ENCODE results near the gene VSTM4.
A peak's percentile ranks its signal among the peaks of the same experiment; 100 is the strongest.

VSTM4 gene

GRCh38 chr10:49115015-49115795, at the start of gene VSTM4:
TSS of gene VSTM4 (minus strand) at chr10:49115522. CDS start at chr10:49115485, 37 bp downstream.
- peak; percentile 50 for DNase-seq

DNA sequence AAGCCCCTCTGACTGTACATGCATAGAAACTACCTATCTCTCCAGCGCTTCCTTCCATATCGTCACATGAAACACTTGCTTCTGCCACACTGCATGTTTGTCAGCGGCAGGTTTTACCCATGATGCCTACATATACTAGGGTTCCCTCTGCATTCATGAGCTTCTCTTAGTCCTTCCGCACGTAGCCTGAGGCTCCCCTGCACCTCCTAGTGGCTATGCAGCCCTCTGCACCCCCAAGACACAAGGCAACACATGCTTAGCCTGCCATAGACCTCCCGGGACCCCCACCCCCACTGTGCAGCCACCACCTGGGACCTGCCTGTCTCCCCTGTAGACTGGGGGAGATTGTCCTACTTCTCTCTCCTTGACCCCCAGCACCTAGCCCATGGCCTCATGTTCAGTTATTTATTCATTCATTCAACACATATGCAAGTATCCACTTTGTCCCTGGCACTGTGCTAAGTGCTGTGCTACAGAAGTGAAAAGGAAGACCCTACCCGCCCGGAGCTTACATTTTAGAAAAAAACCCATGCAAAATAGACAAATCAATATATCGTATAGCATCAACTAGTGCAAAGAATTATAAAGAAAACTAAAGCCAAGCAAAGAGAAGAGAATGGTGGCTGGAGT, 49.4 kb upstream of the VSTM4 start:
- peak; percentile 68 for DNase-seq

GRCh38 chr10:49163741-49164140, 48.4 kb upstream of the VSTM4 start:
- peak; percentile 28 for DNase-seq

GRCh38 chr10:49162761-49163310, 47.5 kb upstream of the VSTM4 start:
- DNase-seq, result peak; percentile 51

DNA sequence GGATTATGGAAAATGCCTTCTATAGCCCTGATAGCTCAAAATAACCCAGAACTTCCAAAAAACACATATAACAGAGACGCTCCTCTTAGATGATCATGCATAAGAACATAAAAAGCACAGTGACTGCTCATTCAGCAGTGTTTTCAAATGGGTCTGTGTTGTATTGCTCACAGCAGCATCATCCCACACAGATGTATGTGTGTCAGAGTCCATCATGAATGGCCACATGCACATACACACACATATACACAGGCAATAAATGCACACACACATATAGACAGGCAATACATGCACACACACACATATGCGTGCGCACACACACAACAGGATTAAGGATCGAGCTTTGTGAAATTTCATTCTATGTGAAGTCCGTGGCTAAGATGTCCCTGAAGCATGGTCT, 46.7 kb upstream of the VSTM4 start:
- no peak for DNase-seq

DNA sequence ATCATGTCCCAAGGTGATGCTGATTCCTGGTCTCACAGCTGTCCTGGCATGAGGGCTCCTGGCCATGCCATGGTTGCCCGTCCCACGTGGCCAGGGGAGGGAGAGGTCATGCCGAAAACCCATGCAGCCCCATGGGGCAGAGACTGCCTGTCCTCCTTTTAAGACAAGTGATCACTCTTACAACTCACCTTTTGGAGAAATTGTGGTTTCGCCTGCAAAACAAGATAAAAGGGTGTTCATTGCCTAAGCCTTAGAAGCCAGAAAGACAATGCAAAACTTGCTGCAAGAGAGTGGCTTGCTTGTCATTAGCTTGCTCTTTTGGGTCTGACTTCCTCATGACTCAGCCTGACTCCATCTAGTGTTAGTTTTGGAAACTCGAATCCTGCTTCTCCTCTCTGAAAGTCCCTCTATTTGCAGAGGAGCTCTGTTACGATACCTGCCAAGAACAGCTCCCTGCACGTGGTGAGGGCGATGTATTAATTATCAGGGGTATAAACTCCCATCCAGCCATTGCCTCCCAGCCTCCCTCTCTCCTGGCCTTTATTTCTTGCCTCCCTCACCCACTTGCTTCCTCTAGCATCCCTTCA, 46.2 kb upstream of the VSTM4 start:
- DNase-seq, result peak; percentile 26

DNA sequence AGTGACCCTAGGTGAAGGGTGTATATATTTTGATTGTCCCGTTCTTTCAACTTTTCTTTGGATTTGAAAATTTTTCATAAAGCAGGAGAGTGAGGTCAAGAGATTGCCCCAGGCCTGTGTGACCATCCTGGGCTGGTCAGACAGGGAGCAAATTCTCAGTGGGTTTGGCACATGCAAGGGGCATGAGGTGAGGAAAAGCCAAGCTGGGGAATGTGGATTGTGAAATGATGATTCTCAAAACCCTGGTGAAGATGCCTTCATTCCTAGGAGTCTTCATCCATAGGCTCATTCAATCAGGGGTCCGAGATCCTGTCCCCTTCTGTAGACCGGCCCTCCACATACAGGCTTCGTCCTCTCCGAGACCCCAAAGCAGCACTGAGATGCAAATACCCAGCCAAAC, 45.5 kb upstream of the VSTM4 start:
- no peak for DNase-seq

- no peak for DNase-seq
Measured at GRCh38 chr10:49160110-49160509, 44.8 kb upstream of the VSTM4 start.

GRCh38 chr10:49158915-49159314, 43.6 kb upstream of the VSTM4 start:
- DNase-seq, result no peak

DNA sequence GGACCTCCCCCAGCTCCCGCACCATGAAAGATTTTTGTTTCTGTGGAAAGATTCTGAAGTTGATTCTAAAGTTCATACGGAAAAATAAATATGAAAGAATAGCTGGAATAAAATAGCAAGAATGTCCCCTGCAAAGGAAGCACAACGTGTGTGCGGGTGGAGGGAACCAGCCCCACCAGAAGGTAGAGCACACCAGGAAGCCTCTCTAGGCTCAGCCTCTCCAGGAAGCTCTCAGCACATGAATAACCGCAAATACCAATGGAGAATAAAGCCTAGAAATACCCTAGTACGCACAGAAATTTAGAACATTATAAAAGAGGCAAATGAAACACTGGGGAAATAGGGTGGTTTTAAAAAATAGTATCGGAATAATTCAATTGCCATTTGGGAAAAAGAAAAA, 43.1 kb upstream of the VSTM4 start:
- DNase-seq, result peak; percentile 11

DNA sequence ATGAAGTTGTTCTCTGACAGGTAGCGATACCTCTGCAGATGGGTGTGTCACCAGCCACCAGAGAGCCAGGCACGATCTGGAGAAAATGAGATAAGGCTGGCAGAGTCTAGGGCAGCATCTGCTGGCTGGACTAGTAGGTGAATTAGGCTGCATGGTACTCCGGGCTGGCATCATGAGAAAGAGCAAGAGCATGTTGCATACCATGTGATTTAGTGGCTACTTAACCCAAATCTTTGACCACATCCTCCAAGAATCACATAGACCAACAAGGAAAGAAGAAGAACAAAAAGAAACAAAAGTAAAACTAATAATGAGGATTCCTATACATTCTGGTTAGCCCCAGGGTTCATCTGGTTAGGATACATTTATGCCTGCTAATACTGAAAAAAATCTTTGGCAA, 41.9 kb upstream of the VSTM4 start:
- DNase-seq, result no peak

GRCh38 chr10:49154641-49155040, 39.3 kb upstream of the VSTM4 start:
- DNase-seq, result no peak

GRCh38 chr10:49153971-49154370, 38.6 kb upstream of the VSTM4 start:
- DNase-seq, result no peak

GRCh38 chr10:49153115-49153514, 37.8 kb upstream of the VSTM4 start:
- no peak for DNase-seq

DNA sequence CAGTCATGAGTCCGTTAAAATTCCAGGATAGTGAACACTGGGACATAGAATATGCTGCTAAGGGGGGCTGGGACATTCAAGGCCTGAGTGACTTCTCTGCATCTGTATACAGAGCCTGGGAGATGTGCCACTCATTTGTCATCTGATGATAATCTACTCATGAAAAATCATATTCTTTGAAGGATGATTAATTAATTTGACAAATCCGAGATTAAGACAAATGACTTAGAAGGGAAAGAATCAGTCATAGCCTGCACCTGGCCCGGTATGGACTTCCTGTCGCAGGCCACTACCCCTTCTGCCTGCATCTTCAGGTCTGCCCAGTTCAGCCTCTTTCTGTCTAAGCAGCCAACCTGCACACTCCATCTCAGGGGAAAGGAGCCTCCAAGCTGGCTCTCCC, 37.3 kb upstream of the VSTM4 start:
- DNase-seq, result no peak

- no peak for DNase-seq
Measured at GRCh38 chr10:49152037-49152436, 36.7 kb upstream of the VSTM4 start.

- no peak for DNase-seq
Measured at GRCh38 chr10:49151481-49151880, 36.2 kb upstream of the VSTM4 start.

- DNase-seq, result no peak
Measured at GRCh38 chr10:49151025-49151445, 35.7 kb upstream of the VSTM4 start.

GRCh38 chr10:49150426-49150825, 35.1 kb upstream of the VSTM4 start:
- peak; percentile 11 for DNase-seq

- peak; percentile 5 for DNase-seq
Measured at GRCh38 chr10:49149881-49150280, 34.6 kb upstream of the VSTM4 start.

GRCh38 chr10:49144058-49144720, 28.9 kb upstream of the VSTM4 start:
- peak; percentile 11 for DNase-seq

DNA sequence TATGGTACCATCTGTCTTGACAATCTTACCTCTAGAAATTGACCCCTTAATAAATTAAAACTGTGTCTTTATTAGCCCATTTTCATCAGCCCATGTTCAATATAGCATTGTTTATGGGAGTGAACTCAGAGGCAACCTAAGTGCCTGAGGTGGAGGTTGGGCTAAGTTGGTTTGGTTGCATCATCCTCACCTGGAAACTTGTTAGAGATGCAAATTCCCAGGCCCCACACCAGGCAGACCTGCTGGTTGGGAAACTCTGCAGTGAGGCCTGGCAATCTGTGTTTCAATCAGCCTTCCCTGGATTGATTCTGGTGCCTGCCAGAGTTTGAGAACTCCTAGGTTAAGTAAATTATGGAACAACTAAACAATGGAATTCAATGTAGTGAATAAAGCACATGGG, 27.9 kb upstream of the VSTM4 start:
- DNase-seq, result no peak
